Stimulated activated naive CD8-positive, alpha-beta T cell treated with anti-CD3 and anti-CD28 coated beads, Interleukin-15, amount 100 ng/mL, for 72 hours (primary cell): ENCODE data around the gene RNF114.
A peak's percentile ranks its signal among the peaks of the same experiment; 100 is the strongest.
"Not testable (repeated sequence)": the region's sequence is repeated elsewhere in the genome, so short reads cannot be mapped to it uniquely, and the experiment has no call there.

Experiments used
- ATAC-seq: fragments of 150-1000 bp; cut with Tn5 transposase; 2 replicates; pipeline ENCODE4 v1.10.0; 2021; ENCODE audit warnings: mild to moderate bottlenecking, moderate library complexity
- DNase-seq, 2 donors: peaks; one replicate each; pipeline ENCODE4 v3.0.0; 2021 to 2022
- H3K27ac Mint-ChIP-seq, 2 donors: one replicate each; pipeline ENCODE4 v1.8.0; 2022; ENCODE audit warnings: mild to moderate bottlenecking in 2 of 2, mixed read lengths in 2 of 2, moderate library complexity in 2 of 2
- H3K27me3 Mint-ChIP-seq: one replicate; pipeline ENCODE4 v1.8.0; 2022; ENCODE audit warnings: mixed read lengths
- H3K4me1 Mint-ChIP-seq: one replicate; pipeline ENCODE4 v1.8.0; 2022; ENCODE audit warnings: mild to moderate bottlenecking, mixed read lengths
- H3K4me3 Mint-ChIP-seq, 2 donors: one replicate each; pipeline ENCODE4 v1.8.0; 2022; ENCODE audit warnings: mild to moderate bottlenecking in 2 of 2, mixed read lengths in 2 of 2, moderate library complexity in 1 of 2
- H3K9me3 Mint-ChIP-seq, 2 donors: one replicate each; pipeline ENCODE4 v1.8.0; 2022; ENCODE audit warnings: mixed read lengths in 2 of 2

The RNF114 gene

GRCh38 chr20:49894073-49894470, 42.1 kb upstream of the RNF114 start:
- peaks cover 24% of the 10 kb centered on the region for H3K4me1 Mint-ChIP-seq
- H3K27me3 Mint-ChIP-seq, result no peaks in the 10 kb centered on the region
- peak; percentile 83 for ATAC-seq
- peak overlapping the region; percentile 72 to 89 for H3K27ac Mint-ChIP-seq
- peak in 1 of 2 donors; percentile 39 for DNase-seq
- H3K4me3 Mint-ChIP-seq, result peak overlapping the region in 1 of 2 donors; percentile 56
- no peaks in the 10 kb centered on the region for H3K9me3 Mint-ChIP-seq

GRCh38 chr20:49895474-49896093, 40.6 kb upstream of the RNF114 start:
- not testable (repeated sequence) for H3K27me3 Mint-ChIP-seq, DNase-seq, ATAC-seq, H3K27ac Mint-ChIP-seq, H3K9me3 Mint-ChIP-seq, H3K4me3 Mint-ChIP-seq
- peaks cover 21% of the 10 kb centered on the region for H3K4me1 Mint-ChIP-seq

- DNase-seq (no peak), ATAC-seq (no peak)
- Mint-ChIP-seq H3K4me3 (no peak overlapping the region), H3K27me3 (no peaks in the 10 kb centered on the region), H3K4me1 (peaks cover 21% of the 10 kb centered on the region), H3K27ac (no peak overlapping the region), H3K9me3 (no peaks in the 10 kb centered on the region)
Measured at GRCh38 chr20:49896204-49896603, 40.0 kb upstream of the RNF114 start.

- DNase-seq, result no peak
- Mint-ChIP-seq H3K4me3 (no peak overlapping the region), H3K4me1 (no peaks in the 10 kb centered on the region), H3K27me3 (no peaks in the 10 kb centered on the region), H3K27ac (no peak overlapping the region), H3K9me3 (no peaks in the 10 kb centered on the region)
- no peak for ATAC-seq
Measured at GRCh38 chr20:49899541-49900383, 36.4 kb upstream of the RNF114 start.

GRCh38 chr20:49901588-49901987, 34.6 kb upstream of the RNF114 start:
- H3K27me3 Mint-ChIP-seq, result no peaks in the 10 kb centered on the region
- H3K9me3 Mint-ChIP-seq, result no peaks in the 10 kb centered on the region
- ATAC-seq, result no peak

GRCh38 chr20:49904440-49905214, 31.6 kb upstream of the RNF114 start:
- H3K27me3 Mint-ChIP-seq, result no peaks in the 10 kb centered on the region
- H3K27ac Mint-ChIP-seq, result peak overlapping the region in 1 of 2 donors; percentile 4
- no peak for ATAC-seq
- H3K4me3 Mint-ChIP-seq, result no peak overlapping the region
- H3K4me1 Mint-ChIP-seq, result peaks cover 7% of the 10 kb centered on the region
- DNase-seq, result no peak
- no peaks in the 10 kb centered on the region for H3K9me3 Mint-ChIP-seq

More at GRCh38 chr20:49901588-49901987, 34.6 kb upstream of the RNF114 start:
- DNase-seq, result no peak
- no peak overlapping the region for H3K4me3 Mint-ChIP-seq
- H3K4me1 Mint-ChIP-seq, result peaks cover 7% of the 10 kb centered on the region
- H3K27ac Mint-ChIP-seq, result no peak overlapping the region

GRCh38 chr20:49905415-49906091, 30.6 kb upstream of the RNF114 start:
- no peaks in the 10 kb centered on the region for H3K9me3 Mint-ChIP-seq
- no peaks in the 10 kb centered on the region for H3K27me3 Mint-ChIP-seq
- peak overlapping the region in 1 of 2 donors; percentile 59 for H3K27ac Mint-ChIP-seq
- H3K4me1 Mint-ChIP-seq, result peaks cover 7% of the 10 kb centered on the region
- H3K4me3 Mint-ChIP-seq, result no peak overlapping the region
- no peak for ATAC-seq
- DNase-seq, result no peak

GRCh38 chr20:49906101-49906604, 30.0 kb upstream of the RNF114 start:
- ATAC-seq (no peak), DNase-seq (no peak)
- no peaks in the 10 kb centered on the region for H3K27me3 Mint-ChIP-seq
- no peak overlapping the region for H3K4me3 Mint-ChIP-seq
- H3K27ac Mint-ChIP-seq, result no peak overlapping the region
- no peaks in the 10 kb centered on the region for H3K9me3 Mint-ChIP-seq
- peaks cover 7% of the 10 kb centered on the region for H3K4me1 Mint-ChIP-seq

GRCh38 chr20:49906615-49907154, 29.5 kb upstream of the RNF114 start:
- ATAC-seq (no peak), DNase-seq (no peak)
- peaks cover 7% of the 10 kb centered on the region for H3K4me1 Mint-ChIP-seq
- no peak overlapping the region for H3K4me3 Mint-ChIP-seq
- peak overlapping the region in 1 of 2 donors; percentile 22 for H3K27ac Mint-ChIP-seq
- H3K27me3 Mint-ChIP-seq, result no peaks in the 10 kb centered on the region
- H3K9me3 Mint-ChIP-seq, result no peaks in the 10 kb centered on the region

- ATAC-seq (no peak), DNase-seq (no peak)
- Mint-ChIP-seq H3K27ac (peak overlapping the region in 1 of 2 donors; percentile 9), H3K9me3 (no peaks in the 10 kb centered on the region), H3K4me3 (no peak overlapping the region), H3K4me1 (peaks cover 11% of the 10 kb centered on the region), H3K27me3 (no peaks in the 10 kb centered on the region)
Measured at GRCh38 chr20:49907405-49908257, 28.6 kb upstream of the RNF114 start.

GRCh38 chr20:49908258-49908565, 28.0 kb upstream of the RNF114 start:
- Mint-ChIP-seq H3K27me3 (no peaks in the 10 kb centered on the region), H3K9me3 (no peaks in the 10 kb centered on the region), H3K4me3 (no peak overlapping the region), H3K27ac (no peak overlapping the region), H3K4me1 (peaks cover 16% of the 10 kb centered on the region)
- DNase-seq (no peak), ATAC-seq (no peak)

GRCh38 chr20:49909499-49910339, 26.5 kb upstream of the RNF114 start:
- no peaks in the 10 kb centered on the region for H3K27me3 Mint-ChIP-seq
- ATAC-seq, result no peak
- H3K4me1 Mint-ChIP-seq, result peaks cover 31% of the 10 kb centered on the region
- DNase-seq, result no peak
- no peaks in the 10 kb centered on the region for H3K9me3 Mint-ChIP-seq
- no peak overlapping the region for H3K4me3 Mint-ChIP-seq
- peak overlapping the region in 1 of 2 donors; percentile 91 for H3K27ac Mint-ChIP-seq

- ATAC-seq (no peak), DNase-seq (no peak)
- Mint-ChIP-seq H3K9me3 (no peaks in the 10 kb centered on the region), H3K4me1 (peaks cover 33% of the 10 kb centered on the region), H3K4me3 (no peak overlapping the region), H3K27me3 (no peaks in the 10 kb centered on the region), H3K27ac (peak overlapping the region in 1 of 2 donors; percentile 85)
Measured at GRCh38 chr20:49910340-49910706, 25.9 kb upstream of the RNF114 start.
